Smooth muscle cell (in vitro differentiated cells): Measurements from ENCODE around the gene C1GALT1. TPM values are rescaled to one million over a fixed set of nuclear protein-coding genes. Genes with fewer than 3 reads are reported as not detected.

Experiments used
- DNase-seq: peaks from one replicate; lab custom pipeline; 2025; ENCODE audit not compliant: unreplicated experiment; lab: John Stamatoyannopoulos, UW
- H2AFZ ChIP-seq: fragments of 200-600 bp; sonication (generic); 2 replicates; pipeline ENCODE4 v1.6.0; 2016; ENCODE audit warnings: antibody characterized with exemption, low read depth, mild to moderate bottlenecking
- H3F3A ChIP-seq: fragments of 200-600 bp; sonication (generic); 2 replicates; pipeline ENCODE4 v1.6.0; 2017; ENCODE audit warnings: antibody characterized with exemption, low read depth
- H3K27ac ChIP-seq: fragments of 200-600 bp; sonication (generic); 2 replicates; pipeline ENCODE4 v1.5.1; 2016; ENCODE audit warnings: low read depth, mild to moderate bottlenecking
- H3K27me3 ChIP-seq: fragments of 200-600 bp; sonication (generic); 2 replicates; pipeline ENCODE4 v1.6.1; 2016; ENCODE audit warnings: low read depth, mild to moderate bottlenecking
- H3K36me3 ChIP-seq: fragments of 200-600 bp; sonication (generic); 2 replicates; pipeline ENCODE4 v1.5.1; 2016; ENCODE audit warnings: low read depth
- H3K4me1 ChIP-seq: fragments of 200-600 bp; sonication (generic); 2 replicates; pipeline ENCODE4 v1.5.1; 2016; ENCODE audit warnings: low read depth
- H3K4me2 ChIP-seq: fragments of 200-600 bp; sonication (generic); 2 replicates; pipeline ENCODE4 v1.6.0; 2016; ENCODE audit warnings: mild to moderate bottlenecking
- H3K4me3 ChIP-seq: fragments of 200-600 bp; sonication (generic); 2 replicates; pipeline ENCODE4 v1.5.1; 2016; ENCODE audit warnings: mild to moderate bottlenecking
- H3K79me2 ChIP-seq: fragments of 200-600 bp; sonication (generic); 2 replicates; pipeline ENCODE4 v1.6.0; 2016; ENCODE audit warnings: low read depth, mild to moderate bottlenecking
- H3K9ac ChIP-seq: fragments of 200-600 bp; sonication (generic); 2 replicates; pipeline ENCODE4 v1.6.0; 2016; ENCODE audit warnings: low read depth
- H3K9me3 ChIP-seq: fragments of 200-600 bp; sonication (generic); replicated peaks from 2 replicates; pipeline ENCODE4 v1.5.1; 2016; ENCODE audit warnings: low read depth
- H4K20me1 ChIP-seq: fragments of 200-600 bp; sonication (generic); 2 replicates; pipeline ENCODE4 v1.6.0; 2016; ENCODE audit warnings: low read depth
- WGBS: methylation state at CpG from one replicate; pipeline ENCODE4 v1.1.7; 2016; ENCODE audit warnings: low lambda C conversion rate; 5-methylcytosine and 5-hydroxymethylcytosine counted together
- polyA plus RNA-seq: library from polyadenylated mRNA; unstranded; fragments of >200 nt; fragmentation: Nextera tagmentation; extraction: Ambion mirVana; gene quantifications from 2 replicates; pipeline ENCODE4 v1.2.1, GENCODE V29; 2016
- total RNA-seq: library from RNA; depleted of rRNA; stranded (reverse); fragments of >200 nt; gene quantifications from 2 replicates; pipeline ENCODE4 v1.2.3, GENCODE V29; 2014
- TF ChIP-seq, protein P1 (sequence below): fragments of 200-600 bp; sonication (generic); IDR thresholded peaks from 2 replicates; pipeline ENCODE4 v1.5.1; 2017; ENCODE audit warnings: borderline replicate concordance, mild to moderate bottlenecking, antibody characterized with exemption; ENCODE audit not compliant: insufficient read depth, poor library complexity, severe bottlenecking

C1GALT1 gene
- total and polyA plus RNA-seq, 2 experiments from 2014 or later: 20.6 to 89.9 TPM

DNA sequence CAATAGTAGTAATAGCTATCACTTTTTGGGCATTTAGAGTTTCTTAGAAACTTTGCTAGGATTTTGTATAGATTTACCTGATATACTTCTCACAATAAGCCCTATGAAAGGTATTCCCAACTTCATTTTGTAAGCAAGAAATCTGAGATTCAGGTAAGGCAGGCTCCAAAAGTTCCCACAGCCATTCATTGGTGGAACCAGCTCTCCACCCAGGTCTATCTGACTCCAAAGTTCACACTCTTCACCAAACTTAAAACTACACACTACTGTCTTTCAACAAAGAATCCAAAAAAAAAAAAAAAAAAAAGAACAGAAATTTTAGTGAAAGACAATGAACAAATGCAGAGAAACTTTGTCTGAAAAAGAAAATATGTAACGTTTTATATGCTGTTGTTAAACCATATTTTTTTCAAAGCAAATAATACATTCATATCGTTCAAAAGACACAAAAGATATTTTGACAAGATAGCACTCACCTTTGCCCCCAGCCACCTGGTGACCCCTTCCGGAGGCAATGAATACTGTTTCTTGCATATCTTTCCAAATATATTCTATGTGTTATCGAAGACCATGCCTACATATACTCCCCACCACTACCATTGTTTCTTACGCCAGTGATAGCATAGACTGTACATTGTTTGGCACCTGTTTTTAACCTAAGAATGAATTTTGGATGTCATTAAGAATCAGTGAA is 108.2 kb downstream of the C1GALT1 start:
- WGBS: 93% methylated on average over 5 of the region's 5 CpGs
- DNase-seq: no peak
- Histone ChIP-seq H3K27ac (no peak overlapping the region), H3K4me2 (no peak overlapping the region), H3K27me3 (no peaks in the 10 kb centered on the region), H3K4me1 (no peaks in the 10 kb centered on the region), H2AFZ (no peak overlapping the region), H3F3A (no peaks in the 10 kb centered on the region), H3K9ac (no peak overlapping the region), H3K9me3 (no peaks in the 10 kb centered on the region), H3K36me3 (no peaks in the 10 kb centered on the region), H4K20me1 (no peaks in the 10 kb centered on the region), H3K4me3 (no peak overlapping the region), H3K79me2 (no peaks in the 10 kb centered on the region)
- TF ChIP-seq, protein P1, sequence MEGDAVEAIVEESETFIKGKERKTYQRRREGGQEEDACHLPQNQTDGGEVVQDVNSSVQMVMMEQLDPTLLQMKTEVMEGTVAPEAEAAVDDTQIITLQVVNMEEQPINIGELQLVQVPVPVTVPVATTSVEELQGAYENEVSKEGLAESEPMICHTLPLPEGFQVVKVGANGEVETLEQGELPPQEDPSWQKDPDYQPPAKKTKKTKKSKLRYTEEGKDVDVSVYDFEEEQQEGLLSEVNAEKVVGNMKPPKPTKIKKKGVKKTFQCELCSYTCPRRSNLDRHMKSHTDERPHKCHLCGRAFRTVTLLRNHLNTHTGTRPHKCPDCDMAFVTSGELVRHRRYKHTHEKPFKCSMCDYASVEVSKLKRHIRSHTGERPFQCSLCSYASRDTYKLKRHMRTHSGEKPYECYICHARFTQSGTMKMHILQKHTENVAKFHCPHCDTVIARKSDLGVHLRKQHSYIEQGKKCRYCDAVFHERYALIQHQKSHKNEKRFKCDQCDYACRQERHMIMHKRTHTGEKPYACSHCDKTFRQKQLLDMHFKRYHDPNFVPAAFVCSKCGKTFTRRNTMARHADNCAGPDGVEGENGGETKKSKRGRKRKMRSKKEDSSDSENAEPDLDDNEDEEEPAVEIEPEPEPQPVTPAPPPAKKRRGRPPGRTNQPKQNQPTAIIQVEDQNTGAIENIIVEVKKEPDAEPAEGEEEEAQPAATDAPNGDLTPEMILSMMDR: no peak

DNA sequence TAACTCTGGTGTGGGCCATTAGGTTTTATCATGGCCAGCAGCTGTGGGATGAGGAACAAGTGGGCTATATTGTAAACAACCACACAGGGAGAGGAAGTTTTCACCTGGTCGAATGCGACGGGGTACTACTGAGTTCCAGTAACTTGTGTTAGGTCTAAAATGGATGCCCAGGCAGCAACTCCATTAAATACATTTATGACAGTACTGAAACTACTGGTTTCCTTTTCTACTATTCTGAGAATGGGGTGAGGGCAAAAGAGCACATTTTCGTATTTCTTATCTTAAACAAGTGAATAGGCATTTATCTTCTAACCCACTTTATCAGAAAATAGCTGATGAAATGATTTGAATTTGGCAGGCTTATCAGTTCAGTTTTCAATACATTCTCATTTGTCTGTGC is 109.7 kb downstream of the C1GALT1 start:
- DNase-seq: no peak
- TF ChIP-seq, protein P1: no peak

DNA sequence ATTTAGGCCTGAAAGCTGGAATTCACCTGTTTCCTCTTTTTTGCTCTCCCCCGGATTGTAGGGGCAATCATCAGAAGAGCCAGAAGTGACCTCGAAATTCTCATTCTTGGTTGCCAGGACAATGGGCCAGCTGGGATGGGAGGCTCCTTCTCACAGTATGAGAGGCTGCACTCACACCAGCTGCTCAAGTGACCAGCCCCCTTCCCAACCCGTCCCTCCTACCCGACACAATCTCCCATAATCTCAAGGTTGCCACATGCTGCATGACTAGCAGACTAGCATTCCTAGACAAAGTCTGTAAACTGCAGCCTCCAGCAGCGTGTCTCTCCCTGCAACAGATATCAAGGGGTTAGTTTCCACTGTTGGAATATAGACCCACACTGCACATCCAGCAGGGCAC is 110.3 kb downstream of the C1GALT1 start:
- Histone ChIP-seq H3K27me3 (no peaks in the 10 kb centered on the region), H3K9me3 (no peaks in the 10 kb centered on the region), H3K36me3 (no peaks in the 10 kb centered on the region), H4K20me1 (no peaks in the 10 kb centered on the region), H3K4me1 (no peaks in the 10 kb centered on the region), H3F3A (no peaks in the 10 kb centered on the region), H3K79me2 (no peaks in the 10 kb centered on the region), H3K27ac (no peak overlapping the region), H2AFZ (no peak overlapping the region), H3K4me3 (no peak overlapping the region), H3K9ac (no peak overlapping the region), H3K4me2 (no peak overlapping the region)
- DNase-seq: no peak
- WGBS: 80% methylated on average over 5 of the region's 5 CpGs
- TF ChIP-seq, protein P1: no peak

More for the DNA sequence above, 109.7 kb downstream of the C1GALT1 start:
- Histone ChIP-seq H3F3A (no peaks in the 10 kb centered on the region), H3K27ac (no peak overlapping the region), H3K36me3 (no peaks in the 10 kb centered on the region), H3K79me2 (no peaks in the 10 kb centered on the region), H2AFZ (no peak overlapping the region), H4K20me1 (no peaks in the 10 kb centered on the region), H3K4me2 (no peak overlapping the region), H3K27me3 (no peaks in the 10 kb centered on the region), H3K4me1 (no peaks in the 10 kb centered on the region), H3K9me3 (no peaks in the 10 kb centered on the region), H3K9ac (no peak overlapping the region), H3K4me3 (no peak overlapping the region)
- WGBS: 83% methylated on average over 4 of the region's 4 CpGs

DNA sequence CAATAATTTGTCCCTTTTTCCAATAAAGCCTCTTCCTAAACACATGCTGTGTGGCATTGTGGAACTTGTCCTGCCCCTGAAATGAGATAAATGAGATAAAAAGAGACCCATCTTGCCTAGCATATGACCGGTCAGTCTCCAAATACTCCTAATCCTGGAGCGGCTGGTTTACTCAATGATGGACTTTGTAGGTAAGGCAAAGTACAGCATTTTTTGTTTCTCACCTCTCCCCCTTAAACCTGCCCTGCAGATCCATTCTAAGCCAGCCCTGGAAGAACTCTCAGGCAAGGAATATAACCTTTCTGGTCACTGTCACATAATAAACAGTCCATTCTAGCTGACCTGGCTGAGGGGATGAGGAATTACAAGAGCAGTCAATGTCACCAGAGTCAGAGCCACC is 110.7 kb downstream of the C1GALT1 start:
- no peak overlapping the region for H3K9ac ChIP-seq
- no peaks in the 10 kb centered on the region for H4K20me1 ChIP-seq

More for the DNA sequence above, 110.7 kb downstream of the C1GALT1 start:
- no peaks in the 10 kb centered on the region for H3K4me1 ChIP-seq
- no peaks in the 10 kb centered on the region for H3K79me2 ChIP-seq
- no peaks in the 10 kb centered on the region for H3K9me3 ChIP-seq
- H3K27ac ChIP-seq: no peak overlapping the region
- WGBS: 87% methylated on average over 2 of the region's 2 CpGs
- no peak overlapping the region for H2AFZ ChIP-seq
- H3F3A ChIP-seq: no peaks in the 10 kb centered on the region
- TF ChIP-seq, protein P1: no peak
- H3K4me3 ChIP-seq: no peak overlapping the region
- no peak overlapping the region for H3K4me2 ChIP-seq
- H3K36me3 ChIP-seq: no peaks in the 10 kb centered on the region
- DNase-seq: no peak
- H3K27me3 ChIP-seq: no peaks in the 10 kb centered on the region
